Omental fat pad (tissue), 4 donors: ENCODE data around the gene S100A11. TPM values are rescaled to one million over a fixed set of nuclear protein-coding genes. Genes with fewer than 3 reads are reported as not detected.

ENCODE experiments used
- ATAC-seq: fragments of 150-250 bp; one replicate; pipeline ENCODE4 v1.9.1; 2016; ENCODE audit warnings: mild to moderate bottlenecking, moderate library complexity; ENCODE audit not compliant: low FRiP score
- DNase-seq: peaks from one replicate; pipeline ENCODE4 v3.0.0-alpha.2; 2019; ENCODE audit warnings: low spot score
- CTCF ChIP-seq, 3 donors: fragments of 450-650 bp; IDR thresholded peaks; one replicate each; pipeline ENCODE4 v1.5.1; 2016 to 2017; ENCODE audit warnings: antibody characterized with exemption in 3 of 3, mild to moderate bottlenecking in 3 of 3, moderate library complexity in 2 of 3
- total RNA-seq, 4 donors: library from RNA; depleted of rRNA; stranded (reverse); fragments of >200 nt; gene quantifications; one replicate each; pipeline ENCODE4 v1.1.0, GENCODE V29; 2016

S100A11 gene
- total RNA-seq, 4 donors from 2014 or later = 211 to 389 (median 295) TPM

GRCh38 chr1:151990856-151991198, 46.0 kb downstream of the S100A11 start:
- ATAC-seq (no peak), DNase-seq (no peak)
- TF ChIP-seq CTCF (IDR thresholded peaks at IDR 0.05) = no peak

- ATAC-seq (no peak), DNase-seq (no peak)
- no peak for TF ChIP-seq CTCF (IDR thresholded peaks at IDR 0.05)
Observed at GRCh38 chr1:151990058-151990855, 46.5 kb downstream of the S100A11 start.

GRCh38 chr1:151989211-151989862, 47.5 kb downstream of the S100A11 start:
- TF ChIP-seq CTCF (IDR thresholded peaks at IDR 0.05) = no peak
- ATAC-seq (peak; percentile 57), DNase-seq (no peak)

GRCh38 chr1:151988405-151988923, 48.3 kb downstream of the S100A11 start:
- ATAC-seq = peak; percentile 56
- TF ChIP-seq CTCF (IDR thresholded peaks at IDR 0.05) = no peak
- no peak for DNase-seq

- ATAC-seq (no peak), DNase-seq (no peak)
- TF ChIP-seq CTCF (IDR thresholded peaks at IDR 0.05) = no peak
Observed at GRCh38 chr1:151986501-151987190, 50.2 kb downstream of the S100A11 start.

GRCh38 chr1:151985768-151986167, 51.0 kb downstream of the S100A11 start:
- TF ChIP-seq CTCF (IDR thresholded peaks at IDR 0.05) = no peak
- no peak for ATAC-seq
- no peak for DNase-seq
